PFSK-1 (cell line): ENCODE measurements around the gene BCL11A.

Experiments used
- FOXP2 ChIP-seq: optimal IDR thresholded peaks from 2 replicates; pipeline ENCODE3; 2011; ENCODE audit warnings: borderline replicate concordance, control low read depth, inconsistent platforms; ENCODE audit not compliant: insufficient read depth; ENCODE audit errors: extremely low read length, extremely low read depth
- POLR2AphosphoS5 ChIP-seq: IDR thresholded peaks from 2 replicates; pipeline ENCODE4 v1.6.1; 2012; ENCODE audit warnings: low read depth, mild to moderate bottlenecking, control low read depth, low read length, moderate library complexity
- SIN3A ChIP-seq: IDR thresholded peaks from 2 replicates; pipeline ENCODE4 v1.6.1; 2012; ENCODE audit warnings: mild to moderate bottlenecking, low read length, moderate library complexity, borderline replicate concordance; ENCODE audit not compliant: insufficient read depth
- TAF1 ChIP-seq: IDR thresholded peaks from 2 replicates; pipeline ENCODE4 v1.6.1; 2012; ENCODE audit warnings: low read length, control low read depth, borderline replicate concordance; ENCODE audit not compliant: insufficient read depth
- TF ChIP-seq, protein P1 (sequence below), 2 experiments: IDR thresholded peaks; 2 replicates each; pipeline versions ENCODE4 v1.6.1 to v1.8.0; 2011 to 2012; ENCODE audit warnings: low read depth in 2 of 2, low read length in 2 of 2, control low read depth in 1 of 2, inconsistent platforms in 1 of 2, mild to moderate bottlenecking in 1 of 2, moderate library complexity in 1 of 2; ENCODE audit not compliant: insufficient read depth in 1 of 2

Gene BCL11A

DNA sequence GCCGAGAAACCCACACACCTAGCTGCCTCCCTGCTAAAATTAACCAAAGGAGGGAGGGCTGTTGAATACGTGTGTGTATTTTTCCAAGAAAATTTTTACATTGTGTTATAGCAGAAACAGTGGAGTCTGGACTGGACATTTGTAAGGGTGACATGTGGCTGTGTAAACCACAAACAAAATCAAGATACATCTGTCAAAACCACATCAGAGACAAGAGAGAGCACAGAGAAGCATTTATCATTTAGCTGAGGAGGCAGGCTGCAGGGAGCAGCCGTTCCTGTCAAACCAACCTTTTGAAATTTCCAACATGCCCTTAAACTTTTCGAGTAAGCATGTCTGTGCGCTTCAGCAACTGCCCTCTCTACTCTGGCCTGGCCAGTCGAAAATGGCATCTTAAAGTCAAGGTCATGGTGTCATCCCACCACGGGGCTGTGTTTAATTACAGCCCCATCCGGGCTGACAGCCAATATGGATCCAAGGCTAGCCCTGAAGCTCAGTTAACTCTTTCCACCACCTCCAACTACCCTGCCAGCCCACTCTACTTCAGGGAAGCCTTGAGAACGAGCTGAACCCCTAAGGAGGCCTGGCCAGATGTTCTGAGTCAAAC is 8.4 kb downstream of the BCL11A start:
- TF ChIP-seq FOXP2 (no peak), TAF1 (no peak), POLR2AphosphoS5 (no peak), SIN3A (no peak)
- TF ChIP-seq, protein P1, sequence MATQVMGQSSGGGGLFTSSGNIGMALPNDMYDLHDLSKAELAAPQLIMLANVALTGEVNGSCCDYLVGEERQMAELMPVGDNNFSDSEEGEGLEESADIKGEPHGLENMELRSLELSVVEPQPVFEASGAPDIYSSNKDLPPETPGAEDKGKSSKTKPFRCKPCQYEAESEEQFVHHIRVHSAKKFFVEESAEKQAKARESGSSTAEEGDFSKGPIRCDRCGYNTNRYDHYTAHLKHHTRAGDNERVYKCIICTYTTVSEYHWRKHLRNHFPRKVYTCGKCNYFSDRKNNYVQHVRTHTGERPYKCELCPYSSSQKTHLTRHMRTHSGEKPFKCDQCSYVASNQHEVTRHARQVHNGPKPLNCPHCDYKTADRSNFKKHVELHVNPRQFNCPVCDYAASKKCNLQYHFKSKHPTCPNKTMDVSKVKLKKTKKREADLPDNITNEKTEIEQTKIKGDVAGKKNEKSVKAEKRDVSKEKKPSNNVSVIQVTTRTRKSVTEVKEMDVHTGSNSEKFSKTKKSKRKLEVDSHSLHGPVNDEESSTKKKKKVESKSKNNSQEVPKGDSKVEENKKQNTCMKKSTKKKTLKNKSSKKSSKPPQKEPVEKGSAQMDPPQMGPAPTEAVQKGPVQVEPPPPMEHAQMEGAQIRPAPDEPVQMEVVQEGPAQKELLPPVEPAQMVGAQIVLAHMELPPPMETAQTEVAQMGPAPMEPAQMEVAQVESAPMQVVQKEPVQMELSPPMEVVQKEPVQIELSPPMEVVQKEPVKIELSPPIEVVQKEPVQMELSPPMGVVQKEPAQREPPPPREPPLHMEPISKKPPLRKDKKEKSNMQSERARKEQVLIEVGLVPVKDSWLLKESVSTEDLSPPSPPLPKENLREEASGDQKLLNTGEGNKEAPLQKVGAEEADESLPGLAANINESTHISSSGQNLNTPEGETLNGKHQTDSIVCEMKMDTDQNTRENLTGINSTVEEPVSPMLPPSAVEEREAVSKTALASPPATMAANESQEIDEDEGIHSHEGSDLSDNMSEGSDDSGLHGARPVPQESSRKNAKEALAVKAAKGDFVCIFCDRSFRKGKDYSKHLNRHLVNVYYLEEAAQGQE (IDR thresholded peaks at IDR 0.05; ENCODE audit: insufficient read depth in 1 of 2, low read depth in 2 of 2, low read length in 2 of 2): no peak

DNA sequence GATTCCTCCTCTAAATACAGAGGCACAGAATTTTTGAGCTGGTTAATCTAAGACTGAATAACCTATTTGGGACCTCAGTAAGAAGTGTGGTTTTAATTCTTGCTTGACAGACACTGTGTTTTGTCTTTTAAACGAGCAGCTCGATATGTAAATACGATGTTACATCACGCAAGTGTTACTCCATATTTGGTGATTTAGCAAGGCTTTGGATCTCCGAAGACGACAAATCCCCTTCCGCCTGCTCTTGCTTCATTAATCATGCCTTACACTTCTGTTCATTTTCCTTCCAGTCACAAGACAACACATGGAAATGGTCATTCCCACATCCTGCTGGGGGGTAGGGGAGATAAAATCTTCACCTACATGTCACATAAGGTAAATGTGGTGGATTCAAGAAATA is 9.4 kb downstream of the BCL11A start:
- TF ChIP-seq TAF1: no peak
- TF ChIP-seq, protein P1 (IDR thresholded peaks at IDR 0.05; ENCODE audit: insufficient read depth in 1 of 2, low read depth in 2 of 2, low read length in 2 of 2): no peak

DNA sequence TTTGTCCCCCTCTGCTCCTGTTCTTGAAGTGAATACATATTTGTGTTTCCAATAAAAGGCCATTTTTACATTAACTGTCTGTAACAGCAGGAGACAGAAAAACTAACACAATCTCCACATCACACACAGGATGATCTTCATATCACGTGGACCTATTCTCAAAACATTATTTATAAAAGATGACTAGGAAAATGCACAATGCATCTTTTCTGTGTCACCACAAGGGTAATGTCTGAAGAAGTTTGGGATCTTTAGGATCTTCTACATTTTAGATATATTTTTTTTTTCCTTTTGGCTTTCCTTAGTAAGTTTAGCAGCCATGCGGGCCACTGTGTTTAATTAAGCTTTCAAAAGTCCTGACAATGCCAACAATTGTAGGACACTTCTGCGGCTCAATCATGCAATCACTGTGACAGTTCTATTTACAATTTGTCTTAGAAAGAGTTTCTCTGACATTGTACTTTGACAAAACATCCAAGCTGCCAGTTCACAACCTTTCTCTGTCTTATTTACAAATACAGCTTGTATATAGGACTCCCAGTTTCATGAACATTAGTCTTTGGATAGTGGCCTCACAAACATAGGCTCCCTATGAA is 12.3 kb downstream of the BCL11A start:
- no peak for TF ChIP-seq FOXP2
- TF ChIP-seq POLR2AphosphoS5: no peak
- TF ChIP-seq, protein P1 (IDR thresholded peaks at IDR 0.05; ENCODE audit: insufficient read depth in 1 of 2, low read depth in 2 of 2, low read length in 2 of 2): no peak
- no peak for TF ChIP-seq TAF1
- TF ChIP-seq SIN3A: no peak

DNA sequence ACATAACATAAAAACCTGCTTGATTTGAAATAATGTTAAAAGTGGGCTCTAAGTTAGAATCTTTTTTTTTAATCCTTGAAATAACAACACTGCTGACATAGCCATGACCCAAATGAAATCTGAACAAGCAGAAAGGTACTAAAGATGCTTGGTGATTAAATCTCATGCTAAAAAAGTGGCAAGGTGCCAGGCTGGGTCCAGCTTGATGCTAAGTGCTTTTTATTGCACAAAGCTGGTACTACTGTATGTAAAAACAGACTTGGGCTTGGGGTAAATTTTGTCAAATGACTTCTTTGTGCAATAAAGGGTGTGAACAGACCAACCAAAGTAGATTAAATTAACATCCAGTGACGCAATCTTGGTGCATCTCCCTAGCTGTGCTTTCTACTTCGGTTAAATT is 13.4 kb downstream of the BCL11A start:
- no peak for TF ChIP-seq POLR2AphosphoS5
- TF ChIP-seq, protein P1 (IDR thresholded peaks at IDR 0.05; ENCODE audit: insufficient read depth in 1 of 2, low read depth in 2 of 2, low read length in 2 of 2): no peak
- no peak for TF ChIP-seq FOXP2
- TF ChIP-seq TAF1: no peak
- no peak for TF ChIP-seq SIN3A
